Activated CD4-positive, alpha-beta memory T cell treated with anti-CD3 and anti-CD28 coated beads for 36 hours (primary cell): ENCODE measurements around the gene SLC35D3. TPM values are rescaled to one million over a fixed set of nuclear protein-coding genes. Genes with fewer than 3 reads are reported as not detected.
"Not testable (repeated sequence)": the region's sequence is repeated elsewhere in the genome, so short reads cannot be mapped to it uniquely, and the experiment has no call there.

Experiments
- CTCF ChIA-PET: fragments of 350-600 bp; sonication (Branson Sonifier 250); formaldehyde crosslinking; loops from one replicate; lab custom pipeline; 2021; ENCODE audit warnings: antibody characterized with exemption, inconsistent platforms; lab: Charles Lee
- POLR2A ChIA-PET: fragments of 350-600 bp; sonication (Branson Sonifier 250); formaldehyde crosslinking; loops from one replicate; lab custom pipeline; 2021; ENCODE audit warnings: antibody characterized with exemption; lab: Charles Lee
- DNase-seq: peaks from one replicate; pipeline ENCODE4 v3.0.0-alpha.2; 2020
- H3K27ac Mint-ChIP-seq: one replicate; pipeline ENCODE4 v1.8.0; 2021; ENCODE audit warnings: mixed read lengths
- H3K27me3 Mint-ChIP-seq: one replicate; pipeline ENCODE4 v1.8.0; 2021; ENCODE audit warnings: mixed read lengths
- H3K36me3 Mint-ChIP-seq: one replicate; pipeline ENCODE4 v1.8.0; 2021; ENCODE audit warnings: mixed read lengths
- H3K4me1 Mint-ChIP-seq: one replicate; pipeline ENCODE4 v1.8.0; 2021; ENCODE audit warnings: low read depth, mixed read lengths
- H3K4me3 Mint-ChIP-seq: one replicate; pipeline ENCODE4 v1.8.0; 2021; ENCODE audit warnings: mild to moderate bottlenecking, mixed read lengths
- H3K9me3 Mint-ChIP-seq: one replicate; pipeline ENCODE4 v1.8.0; 2021; ENCODE audit warnings: mixed read lengths
- intact Hi-C: fragments of 100-400 bp; cut with micrococcal nuclease; formaldehyde crosslinking; loops from one replicate; pipeline ENCODE4 v1.15.1; 2023
- total RNA-seq, 2 experiments: library from RNA; stranded (reverse); gene quantifications; one replicate each; pipeline ENCODE4 v1.2.3, GENCODE V29; 2021

SLC35D3 gene
- total RNA-seq, 2 experiments from 2014 or later, result not detected

DNA sequence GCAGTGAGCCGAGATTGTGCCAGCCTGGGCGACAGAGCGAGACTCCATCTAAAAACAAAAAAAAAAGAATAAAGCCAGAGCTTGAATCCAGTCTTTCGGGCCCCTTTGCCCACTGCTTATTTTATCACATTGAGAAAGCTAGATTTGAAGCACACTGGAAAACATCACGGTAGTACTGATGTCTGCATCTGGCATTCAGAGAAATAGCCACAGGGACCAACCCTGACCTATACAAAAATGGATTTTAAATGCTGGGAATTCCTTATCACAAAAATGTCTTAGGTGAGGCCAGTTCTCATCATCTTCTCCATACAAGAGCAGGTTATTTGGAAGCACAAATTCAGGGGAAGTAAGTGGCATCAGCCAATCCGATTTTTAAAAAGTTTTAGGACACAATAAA is 49.5 kb downstream of the SLC35D3 start:
- ChIA-PET POLR2A (no interaction called here), CTCF (interaction anchor here (1.3 kb wide), 1 partner anchor 15 kb away, joined by 3 read pairs; no protein-coding TSS in a partner anchor)
- no peaks in the 10 kb centered on the region for H3K36me3 Mint-ChIP-seq

DNA sequence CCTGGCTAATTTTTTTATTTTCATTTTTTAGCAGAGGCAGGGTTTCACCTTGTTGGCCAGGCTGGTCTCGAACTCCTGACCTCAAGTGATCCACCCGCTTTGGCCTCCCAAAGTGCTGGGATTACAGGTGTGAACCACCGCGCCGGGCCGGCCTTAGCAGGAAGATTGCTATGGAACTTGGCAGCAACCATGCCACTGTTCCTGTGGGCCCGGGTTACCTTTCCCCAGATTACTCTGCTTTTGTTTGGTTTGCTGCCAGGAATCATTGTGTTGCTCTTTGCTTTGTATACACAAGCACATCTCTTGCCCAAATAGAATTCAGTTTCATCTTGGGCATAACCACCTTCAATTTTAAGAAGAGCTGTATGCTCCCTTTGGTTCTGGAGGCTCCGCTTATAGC is 51.7 kb downstream of the SLC35D3 start:
- POLR2A ChIA-PET, H3K4me3 Mint-ChIP-seq, H3K36me3 Mint-ChIP-seq, H3K27me3 Mint-ChIP-seq, CTCF ChIA-PET, H3K9me3 Mint-ChIP-seq, H3K27ac Mint-ChIP-seq, DNase-seq, intact Hi-C loops, H3K4me1 Mint-ChIP-seq: not testable (repeated sequence)

More for the DNA sequence above, 49.5 kb downstream of the SLC35D3 start:
- H3K27me3 Mint-ChIP-seq, result peaks cover 16% of the 10 kb centered on the region
- intact Hi-C loops, result no loop called here
- DNase-seq, result no peak
- H3K4me1 Mint-ChIP-seq, result peaks cover 4% of the 10 kb centered on the region
- H3K9me3 Mint-ChIP-seq, result no peaks in the 10 kb centered on the region
- H3K27ac Mint-ChIP-seq, result no peak overlapping the region
- no peak overlapping the region for H3K4me3 Mint-ChIP-seq

Other genes with a start within 250 kb of the SLC35D3 start
- gene MAP3K5, start 129.8 kb upstream of the SLC35D3 start, total RNA-seq, result 10 to 100 TPM; 13.2 to 13.8 TPM
- gene PEX7, start 99.7 kb upstream of the SLC35D3 start, total RNA-seq, result 1 to 10 TPM; 5.4 to 6.4 TPM
- gene IL20RA, start 122.7 kb downstream of the SLC35D3 start, total RNA-seq, result not detected